Measurements from ENCODE around the gene GAS6.
A peak's percentile ranks its signal among the peaks of the same experiment; 100 is the strongest.
"Not testable (repeated sequence)": the region's sequence is repeated elsewhere in the genome, so short reads cannot be mapped to it uniquely, and the experiment has no call there.

GAS6 gene

GRCh38 chr13:113835461-113836270, 28.2 kb downstream of the GAS6 start:
- TF ChIP-seq CTCF (IDR thresholded peaks at IDR 0.05; ENCODE audit: low read length, missing control alignments), result no peak
- no peak overlapping the region for H3K4me3 ChIP-seq (replicated peaks; ENCODE audit: low read depth, low read length)
- peak; percentile 44 for DNase-seq (ENCODE audit: low read depth)

GRCh38 chr13:113834496-113835200, 29.2 kb downstream of the GAS6 start:
- DNase-seq (ENCODE audit: low read depth), result no peak
- no peak overlapping the region for H3K4me3 ChIP-seq (replicated peaks; ENCODE audit: low read depth, low read length)
- no peak for TF ChIP-seq CTCF (IDR thresholded peaks at IDR 0.05; ENCODE audit: low read length, missing control alignments)

GRCh38 chr13:113834006-113834405, 29.9 kb downstream of the GAS6 start:
- peak; percentile 26 for DNase-seq (ENCODE audit: low read depth)
- not testable (repeated sequence) for H3K4me3 ChIP-seq (replicated peaks; ENCODE audit: low read depth, low read length)

GRCh38 chr13:113833111-113833830, 30.6 kb downstream of the GAS6 start:
- H3K4me3 ChIP-seq (replicated peaks; ENCODE audit: low read depth, low read length), result no peak overlapping the region
- DNase-seq (ENCODE audit: low read depth), result no peak
- no peak for TF ChIP-seq CTCF (IDR thresholded peaks at IDR 0.05; ENCODE audit: low read length, missing control alignments)

GRCh38 chr13:113832631-113833030, 31.2 kb downstream of the GAS6 start:
- no peak for DNase-seq (ENCODE audit: low read depth)
- no peak overlapping the region for H3K4me3 ChIP-seq (replicated peaks; ENCODE audit: low read depth, low read length)
- no peak for TF ChIP-seq CTCF (IDR thresholded peaks at IDR 0.05; ENCODE audit: low read length, missing control alignments)

- no peak overlapping the region for H3K4me3 ChIP-seq (replicated peaks; ENCODE audit: low read depth, low read length)
- DNase-seq (ENCODE audit: low read depth), result no peak
- TF ChIP-seq CTCF (IDR thresholded peaks at IDR 0.05; ENCODE audit: low read length, missing control alignments), result no peak
These were observed 31.7 kb downstream of the GAS6 start for GRCh38 chr13:113832205-113832604.

GRCh38 chr13:113831061-113831460, 32.8 kb downstream of the GAS6 start:
- no peak for TF ChIP-seq CTCF (IDR thresholded peaks at IDR 0.05; ENCODE audit: low read length, missing control alignments)
- no peak overlapping the region for H3K4me3 ChIP-seq (replicated peaks; ENCODE audit: low read depth, low read length)
- no peak for DNase-seq (ENCODE audit: low read depth)

- not testable (repeated sequence) for H3K4me3 ChIP-seq (replicated peaks; ENCODE audit: low read depth, low read length)
These were observed 33.4 kb downstream of the GAS6 start for GRCh38 chr13:113830426-113830950.

More at GRCh38 chr13:113830426-113830950, 33.4 kb downstream of the GAS6 start:
- not testable (repeated sequence) for DNase-seq (ENCODE audit: low read depth)

Data from fibroblast of pulmonary artery (primary cell).